ENCODE results near the gene HOXA6.

The HOXA6 gene

GRCh38 chr7:27184337-27185012 is 36.9 kb upstream of the HOXA6 start:
- peak; percentile 57 for DNase-seq

- peak; percentile 45 for DNase-seq
These were observed 36.2 kb upstream of the HOXA6 start for GRCh38 chr7:27183682-27184336.

- DNase-seq = peak; percentile 76
These were observed 35.5 kb upstream of the HOXA6 start for GRCh38 chr7:27182861-27183681.

- DNase-seq = no peak
These were observed 34.8 kb upstream of the HOXA6 start for GRCh38 chr7:27182285-27182841.

GRCh38 chr7:27181795-27182275 is 34.3 kb upstream of the HOXA6 start:
- DNase-seq = no peak

GRCh38 chr7:27180431-27181420 is 33.2 kb upstream of the HOXA6 start:
- no peak for DNase-seq

GRCh38 chr7:27179503-27180430 is 32.2 kb upstream of the HOXA6 start:
- no peak for DNase-seq

- DNase-seq = no peak
These were observed 31.5 kb upstream of the HOXA6 start for GRCh38 chr7:27179030-27179429.

- no peak for DNase-seq
These were observed 30.8 kb upstream of the HOXA6 start for GRCh38 chr7:27178366-27178765.

- DNase-seq = no peak
These were observed 30.3 kb upstream of the HOXA6 start for GRCh38 chr7:27177795-27178320.

- DNase-seq = no peak
These were observed 29.6 kb upstream of the HOXA6 start for GRCh38 chr7:27176962-27177794.

- DNase-seq = no peak
These were observed 28.9 kb upstream of the HOXA6 start for GRCh38 chr7:27176524-27176845.

GRCh38 chr7:27175626-27176523 is 28.3 kb upstream of the HOXA6 start:
- DNase-seq = no peak

GRCh38 chr7:27174874-27175625 is 27.5 kb upstream of the HOXA6 start:
- DNase-seq = no peak

- peak; percentile 60 for DNase-seq
These were observed 26.6 kb upstream of the HOXA6 start, which contains the start of gene HOXA10 for GRCh38 chr7:27173956-27174873. TSS of gene HOXA10 (minus strand) at chr7:27174320. CDS start at chr7:27174306, 14 bp downstream.

- DNase-seq = peak; percentile 78
These were observed 26.0 kb upstream of the HOXA6 start for GRCh38 chr7:27173511-27173955.

Data from NCI-H146 (cell line).